Measurements from ENCODE around the gene MYH6.
"Not testable (repeated sequence)": the region's sequence is repeated elsewhere in the genome, so short reads cannot be mapped to it uniquely, and the experiment has no call there.

MYH6 gene

DNA sequence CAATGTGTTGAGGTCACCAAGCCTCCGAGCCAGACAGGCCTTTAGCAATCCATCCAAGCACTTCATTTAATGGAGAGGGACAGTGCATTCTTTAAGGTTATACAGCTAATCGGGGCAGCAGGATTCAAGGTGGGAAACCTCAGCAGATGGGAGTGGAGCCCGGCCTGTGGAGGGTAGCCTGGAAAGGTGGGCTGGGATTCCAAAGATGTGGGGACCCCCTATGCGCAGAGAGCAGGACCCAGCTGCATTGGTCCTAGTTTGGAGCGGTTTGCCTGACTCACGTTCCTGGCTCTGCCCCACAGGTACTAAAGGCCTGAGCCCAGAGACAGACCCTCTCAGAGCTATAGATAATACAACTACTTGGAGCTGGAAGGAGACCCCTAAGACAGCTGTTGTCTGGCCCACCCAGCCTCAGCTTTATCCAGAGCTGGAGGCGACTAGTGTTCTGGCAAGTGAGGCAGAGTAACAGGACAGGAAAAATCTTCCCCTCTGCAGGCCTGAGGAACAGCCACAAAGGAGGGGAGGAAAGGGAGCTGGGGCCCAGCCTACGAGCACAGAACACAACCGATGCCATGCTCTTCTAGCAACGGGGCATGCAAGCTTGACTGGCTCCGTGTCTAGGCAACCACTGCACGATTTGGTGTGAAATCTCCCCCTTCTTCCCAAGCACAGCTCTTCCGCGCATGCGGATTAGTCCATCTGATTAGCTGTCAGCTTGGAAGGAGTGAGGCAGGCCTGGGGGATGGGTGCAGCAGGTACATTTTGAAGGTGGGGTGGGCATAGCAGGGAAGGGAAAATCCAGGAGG, 28.5 kb upstream of the MYH6 start:
- peak in 47 of 56 donors; percentile 9 to 82 (median 54) for DNase-seq

DNA sequence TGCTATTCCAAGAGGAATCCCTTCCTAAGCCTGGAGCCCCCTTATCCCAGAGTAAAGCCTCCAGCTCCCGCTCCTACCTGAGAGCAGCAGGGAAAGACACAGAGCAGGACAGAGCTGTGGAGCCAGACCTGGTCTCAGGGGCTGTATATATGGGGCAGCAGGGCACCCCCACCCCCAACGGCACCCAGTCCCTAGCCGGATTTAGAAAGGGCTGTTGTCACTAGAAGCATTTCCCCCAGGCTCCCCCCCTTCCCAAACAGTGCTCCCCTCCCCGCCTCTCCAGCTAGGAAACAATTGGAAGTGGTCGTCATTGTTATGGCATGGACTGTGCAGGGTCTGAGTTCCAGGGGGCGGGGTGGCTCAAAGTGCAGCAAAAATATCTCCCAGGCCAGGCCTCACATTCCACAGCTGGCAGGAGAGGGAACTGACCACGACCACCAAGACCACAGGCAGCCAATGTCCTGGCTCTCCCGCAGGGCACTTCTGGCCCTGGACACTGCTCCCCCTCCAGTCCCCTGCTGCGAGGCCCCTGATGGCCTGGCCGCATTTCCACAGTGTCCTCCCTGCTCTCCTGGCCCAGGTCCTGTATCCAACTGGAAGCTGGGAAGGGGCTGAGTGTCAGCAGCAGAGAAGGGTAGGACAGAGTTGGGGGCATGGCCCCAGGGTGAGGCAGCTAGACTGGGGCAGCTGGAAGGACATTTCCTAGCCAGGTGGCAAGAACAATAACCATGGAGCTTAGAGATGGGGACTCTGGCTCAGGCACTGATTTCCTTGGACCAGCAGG, 27.7 kb upstream of the MYH6 start, which contains the start of gene MYH7:
MYH7 (minus strand) TSS at position 118 of the 784 bp plus-strand sequence. CDS start 1,928 bp downstream, outside the sequence.
- DNase-seq = no peak

- peak in 1 of 56 donors; percentile 9 for DNase-seq
Measured at GRCh38 chr14:23434488-23435222, 26.6 kb upstream of the MYH6 start.

GRCh38 chr14:23433457-23433856, 25.4 kb upstream of the MYH6 start:
- no peak for DNase-seq

- no peak for DNase-seq
Measured at GRCh38 chr14:23432946-23433345, 24.9 kb upstream of the MYH6 start.

GRCh38 chr14:23432102-23432925, 24.2 kb upstream of the MYH6 start:
- DNase-seq = no peak

GRCh38 chr14:23431486-23431885, 23.4 kb upstream of the MYH6 start:
- DNase-seq = no peak

- DNase-seq = peak in 33 of 56 donors; percentile 8 to 64 (median 34)
Measured at GRCh38 chr14:23430723-23431085, 22.6 kb upstream of the MYH6 start.

- DNase-seq = no peak
Measured at GRCh38 chr14:23430016-23430722, 22.1 kb upstream of the MYH6 start.

GRCh38 chr14:23428686-23429495, 20.8 kb upstream of the MYH6 start:
- no peak for DNase-seq

DNA sequence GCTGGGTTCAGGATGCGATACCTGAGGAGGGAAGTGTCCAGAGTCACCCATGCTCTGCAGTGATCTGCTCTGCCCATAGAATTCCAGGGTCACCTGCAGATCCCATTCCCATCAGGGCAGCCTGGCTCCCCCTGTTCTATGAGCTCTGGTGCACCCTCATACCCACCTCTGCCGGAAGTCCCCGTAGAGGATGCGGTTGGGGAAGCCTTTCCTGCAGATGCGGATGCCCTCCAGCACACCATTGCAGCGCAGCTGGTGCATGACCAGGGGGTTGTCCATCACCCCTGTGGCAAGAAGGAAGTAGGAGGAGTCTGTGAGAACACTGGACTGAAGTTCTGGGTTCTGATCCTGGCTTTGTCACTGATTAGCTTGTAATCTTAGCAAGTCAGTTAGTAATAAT, 17.7 kb upstream of the MYH6 start:
- DNase-seq = not testable (repeated sequence)

DNA sequence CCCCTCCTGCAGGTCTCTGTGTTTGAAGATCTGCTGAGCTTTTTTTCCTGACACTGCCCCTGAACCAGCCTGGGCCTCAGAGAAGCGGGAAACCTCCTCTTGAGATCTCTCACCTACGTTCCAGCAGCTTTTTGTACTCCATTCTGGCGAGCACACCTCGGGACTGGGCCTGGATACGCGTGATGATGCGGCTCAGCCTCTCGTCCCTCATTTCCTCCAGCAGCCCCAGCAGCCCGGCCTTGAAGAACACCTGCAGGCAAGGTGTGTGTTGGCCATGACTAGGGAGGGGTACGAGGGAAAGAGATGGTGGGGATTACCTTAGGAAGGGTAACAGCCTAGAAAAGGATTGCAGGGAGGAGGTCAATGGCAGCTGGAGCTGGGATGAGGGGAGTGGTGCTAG, 17.1 kb upstream of the MYH6 start:
- no peak for DNase-seq

- no peak for DNase-seq
Measured at GRCh38 chr14:23423657-23424056, 15.6 kb upstream of the MYH6 start.

- DNase-seq = no peak
Measured at GRCh38 chr14:23421594-23421993, 13.5 kb upstream of the MYH6 start.

DNA sequence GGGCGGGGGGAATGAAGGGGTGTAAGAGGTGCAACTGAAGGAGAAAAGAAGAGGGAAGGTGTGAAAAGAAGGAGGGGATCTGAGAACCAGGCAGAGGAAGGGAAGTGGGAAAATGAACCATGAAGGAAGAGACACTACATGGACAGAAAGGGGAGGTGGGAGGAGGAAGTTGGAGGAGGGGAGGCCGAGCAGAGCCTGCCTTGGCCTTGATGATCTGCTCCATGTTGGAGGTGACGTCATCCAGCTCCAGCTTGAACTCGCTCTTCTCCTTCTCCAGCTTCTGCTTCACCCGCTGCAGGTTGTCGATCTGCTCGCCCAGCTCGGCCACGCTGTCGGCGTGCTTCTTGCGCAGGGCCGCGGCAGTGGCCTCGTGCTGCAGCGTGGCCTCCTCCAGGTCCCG, 11.6 kb upstream of the MYH6 start:
- not testable (repeated sequence) for DNase-seq

DNA sequence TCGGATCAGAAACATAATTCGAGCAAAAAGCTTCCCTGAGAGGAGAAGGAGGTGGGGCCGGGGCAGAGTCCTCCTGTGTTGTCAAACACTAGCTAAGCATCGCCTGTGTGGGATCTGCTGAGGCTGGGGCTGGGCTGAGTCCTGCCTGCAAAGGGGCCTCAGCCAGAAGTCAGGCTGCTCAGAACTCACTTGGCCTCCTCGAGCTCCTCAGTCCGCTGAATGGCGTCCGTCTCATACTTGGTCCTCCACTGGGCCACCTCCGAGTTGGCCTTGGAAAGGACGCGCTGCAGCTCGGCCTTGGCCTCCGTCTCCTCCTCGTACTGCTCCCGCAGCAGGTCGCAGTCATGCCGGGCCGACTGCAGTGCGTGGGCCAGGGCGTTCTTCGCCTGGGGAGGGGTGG, 9.9 kb upstream of the MYH6 start:
- no peak for DNase-seq

GRCh38 chr14:23417269-23417668, 9.2 kb upstream of the MYH6 start:
- not testable (repeated sequence) for DNase-seq

GRCh38 chr14:23416801-23417200, 8.7 kb upstream of the MYH6 start:
- no peak for DNase-seq

Measured in amygdala (tissue), 56 donors.